Measurements from ENCODE around the gene USHBP1.
"Not testable (repeated sequence)": the region's sequence is repeated elsewhere in the genome, so short reads cannot be mapped to it uniquely, and the experiment has no call there.

The USHBP1 gene

DNA sequence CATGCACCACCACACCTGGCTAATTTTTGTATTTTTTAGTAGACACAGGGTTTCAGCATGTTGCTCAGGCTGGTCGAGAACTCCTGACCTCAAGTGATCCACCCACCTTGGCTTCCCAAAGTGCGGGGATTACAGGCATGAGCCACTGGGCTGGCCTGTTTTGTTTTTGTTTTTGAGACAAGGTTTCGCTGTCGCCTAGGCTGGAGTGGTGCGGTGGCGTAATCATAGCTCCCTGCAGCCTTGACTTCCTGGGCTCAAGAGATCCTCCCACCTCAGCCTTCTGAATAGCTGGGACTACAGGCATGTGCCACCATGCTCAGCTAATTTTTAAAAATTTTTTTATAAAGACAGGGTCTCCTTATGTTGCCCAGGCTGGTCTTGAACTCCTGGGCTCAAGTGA lies 31.0 kb upstream of the USHBP1 start:
- H3K4me3 ChIP-seq (ENCODE audit: low read depth, low read length) = not testable (repeated sequence)

DNA sequence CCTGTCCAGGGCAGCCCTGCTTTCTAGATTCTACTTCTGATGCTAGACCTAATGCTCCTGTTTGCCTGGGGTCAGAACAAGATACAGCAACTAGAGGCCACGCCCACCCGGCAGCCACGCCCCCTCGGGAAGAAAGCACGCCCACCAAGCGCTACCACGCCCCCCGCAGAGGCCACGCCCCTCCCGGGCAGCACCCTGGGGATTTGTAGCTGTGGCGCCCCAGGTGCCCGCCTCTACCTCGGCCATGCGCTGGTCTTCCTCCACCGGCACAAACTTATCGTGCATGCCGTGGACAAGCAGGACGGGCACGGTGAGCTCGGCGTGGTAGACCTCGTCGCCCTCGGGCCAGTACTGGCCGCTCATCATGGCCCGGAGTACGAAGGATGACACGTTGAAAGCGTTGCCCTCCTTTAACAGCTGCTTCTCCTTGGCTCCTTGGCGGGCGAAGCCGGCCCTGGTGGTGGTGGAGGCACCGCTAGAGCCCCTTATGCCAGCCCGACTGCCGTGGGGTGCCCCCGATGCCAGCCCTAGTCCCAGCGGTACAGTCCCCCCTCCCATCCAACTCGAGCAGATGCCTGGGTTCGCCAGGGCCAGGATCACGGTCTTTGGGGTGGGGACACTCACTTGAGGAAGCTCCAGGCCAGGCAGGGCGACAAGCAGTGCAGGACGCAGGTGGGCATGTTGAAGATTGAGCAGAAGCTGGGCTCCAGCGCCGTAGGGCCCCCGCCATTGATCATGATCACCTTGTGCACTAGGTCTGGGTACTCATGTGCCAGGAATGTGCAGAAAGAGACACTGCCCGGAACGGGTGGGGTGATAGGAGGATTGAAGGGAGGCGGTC lies 29.7 kb upstream of the USHBP1 start:
- no peak overlapping the region for H3K4me3 ChIP-seq (ENCODE audit: low read depth, low read length)

DNA sequence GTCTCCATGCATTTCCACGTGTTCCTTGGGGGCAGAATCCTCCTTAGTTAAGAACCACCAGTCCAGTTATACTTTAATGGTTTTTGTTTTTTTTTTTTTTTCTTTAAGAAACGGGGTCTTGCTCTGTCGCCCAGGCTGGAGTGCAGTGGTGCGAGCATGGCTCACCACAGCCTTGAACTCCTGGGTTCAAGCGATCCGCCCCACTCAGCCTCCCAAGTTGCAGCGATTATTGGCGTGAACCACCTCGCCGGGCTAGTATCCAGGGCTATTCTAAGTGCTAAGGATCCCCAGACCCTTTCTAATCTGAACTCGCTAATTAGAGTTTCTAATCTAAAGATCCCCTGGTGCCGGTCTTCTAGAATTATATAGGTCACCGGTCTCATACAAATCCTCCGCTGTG lies 29.1 kb upstream of the USHBP1 start:
- H3K4me3 ChIP-seq (ENCODE audit: low read depth, low read length) = no peak overlapping the region

DNA sequence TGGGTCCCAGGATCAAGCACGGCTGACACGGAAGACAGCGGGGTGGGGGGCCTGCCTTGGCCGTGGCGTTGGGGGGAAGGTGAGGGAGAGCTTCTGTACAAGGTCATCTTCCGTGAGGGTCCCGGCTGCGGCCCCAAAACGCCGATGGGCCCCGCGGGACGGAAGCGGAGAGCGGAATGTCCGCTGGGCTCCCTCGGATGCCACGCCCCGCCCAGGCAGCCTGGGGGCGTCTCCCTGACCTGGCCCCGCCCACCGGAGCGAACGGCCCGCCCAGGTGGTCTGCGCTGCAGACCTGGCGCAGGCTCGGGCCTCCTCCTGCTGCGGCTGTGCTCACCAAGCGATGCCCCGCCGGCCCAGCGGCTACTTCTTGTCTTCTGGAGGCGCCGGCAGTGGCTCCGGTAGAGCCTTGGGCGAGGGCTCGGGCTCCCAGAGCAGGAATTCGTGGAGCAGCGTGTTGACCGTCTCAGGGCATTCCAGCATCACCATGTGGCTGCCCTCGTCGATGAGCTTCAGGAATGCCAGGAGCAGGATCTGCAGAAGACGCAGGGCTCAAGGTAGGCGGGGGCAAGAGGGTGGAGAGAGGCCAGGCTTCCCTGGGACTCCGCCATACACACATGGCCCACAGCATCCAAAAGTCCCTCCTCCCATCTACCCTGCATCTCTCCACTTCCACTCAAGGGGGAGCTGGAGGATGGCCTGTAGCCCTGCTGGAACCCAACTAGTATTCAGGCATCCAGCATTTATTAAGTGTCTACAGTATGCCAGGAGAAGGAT lies 27.9 kb upstream of the USHBP1 start:
- peak overlapping the region; percentile 44 for H3K4me3 ChIP-seq (ENCODE audit: low read depth, low read length)

GRCh38 chr19:17289489-17289888 lies 24.9 kb upstream of the USHBP1 start:
- H3K4me3 ChIP-seq (ENCODE audit: low read depth, low read length) = no peak overlapping the region

DNA sequence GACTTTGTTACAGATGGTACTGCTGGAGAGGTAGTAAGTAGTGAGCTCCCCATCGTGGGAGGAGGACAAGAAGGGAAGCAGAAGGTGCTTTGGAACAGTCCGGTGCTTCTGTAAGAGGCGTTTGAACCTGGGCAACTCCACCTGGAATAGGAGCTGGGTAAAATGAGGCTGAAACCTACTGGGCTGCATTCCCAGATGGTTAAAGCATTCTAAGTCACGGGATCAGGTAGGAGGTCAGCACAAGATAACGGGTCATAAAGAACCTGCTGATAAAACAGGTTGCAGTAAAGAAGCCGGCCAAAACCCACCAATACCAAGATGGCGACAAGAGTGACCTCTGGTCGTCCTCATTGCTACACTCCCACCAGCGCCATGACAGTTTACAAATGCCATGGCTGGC lies 22.2 kb upstream of the USHBP1 start:
- no peak overlapping the region for H3K4me3 ChIP-seq (ENCODE audit: low read depth, low read length)

- no peak overlapping the region for H3K4me3 ChIP-seq (ENCODE audit: low read depth, low read length)
Measured at GRCh38 chr19:17286263-17286662, 21.7 kb upstream of the USHBP1 start.

- H3K4me3 ChIP-seq (ENCODE audit: low read depth, low read length) = no peak overlapping the region
Measured at GRCh38 chr19:17285415-17286135, 21.0 kb upstream of the USHBP1 start.

DNA sequence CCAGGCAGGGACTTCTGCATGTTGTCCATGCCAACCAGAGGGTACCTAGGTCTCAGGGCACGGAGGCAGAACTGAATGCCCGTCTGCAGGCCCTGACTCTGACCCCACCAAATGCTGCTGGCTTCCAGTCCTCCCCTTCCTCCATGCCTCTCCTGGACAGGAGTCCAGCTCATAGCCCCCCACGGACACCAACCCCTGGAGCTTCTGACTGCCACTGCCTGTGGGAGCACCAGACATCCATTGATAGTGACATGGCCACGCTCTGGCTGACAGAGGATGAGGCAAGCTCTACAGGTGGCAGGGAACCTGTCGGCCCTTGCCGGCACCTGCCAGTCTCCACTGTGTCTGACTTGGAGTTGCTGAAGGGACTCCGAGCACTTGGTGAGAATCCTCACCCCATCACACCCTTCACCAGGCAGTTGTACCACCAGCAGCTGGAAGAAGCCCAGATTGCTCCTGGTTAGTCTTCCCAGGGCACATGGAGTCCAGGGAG lies 19.0 kb upstream of the USHBP1 start:
- H3K4me3 ChIP-seq (ENCODE audit: low read depth, low read length) = no peak overlapping the region

- peak overlapping the region; percentile 13 for H3K4me3 ChIP-seq (ENCODE audit: low read depth, low read length)
Measured at GRCh38 chr19:17282488-17283125, 18.1 kb upstream of the USHBP1 start.

GRCh38 chr19:17281391-17282304 lies 17.1 kb upstream of the USHBP1 start, which contains the start of gene ANKLE1:
TSS of gene ANKLE1 (plus strand) at chr19:17281901. CDS start at chr19:17281921, 20 bp downstream.
- H3K4me3 ChIP-seq (ENCODE audit: low read depth, low read length) = peak within 1 kb of the TSS; percentile 13

DNA sequence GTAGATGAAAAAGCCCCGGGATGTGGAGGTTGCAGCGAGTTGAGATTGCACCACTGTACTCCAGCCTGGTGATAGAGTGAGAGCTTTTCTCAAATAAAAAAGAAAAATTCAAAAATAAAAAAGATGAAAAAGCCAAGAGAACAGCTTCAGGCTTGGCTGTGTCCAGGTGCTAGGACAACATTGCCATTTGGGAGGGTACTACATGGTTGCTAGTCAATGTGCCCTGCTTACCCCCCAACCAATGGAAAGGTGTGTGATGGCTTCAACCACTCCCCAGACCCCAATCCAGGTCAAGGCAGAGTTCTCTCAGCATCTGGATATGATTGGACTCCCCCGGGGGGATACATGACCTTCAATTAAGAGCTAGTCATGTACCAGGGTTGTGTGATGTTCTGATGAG lies 14.9 kb upstream of the USHBP1 start:
- no peak overlapping the region for H3K4me3 ChIP-seq (ENCODE audit: low read depth, low read length)

- H3K4me3 ChIP-seq (ENCODE audit: low read depth, low read length) = no peak overlapping the region
Measured at GRCh38 chr19:17275441-17276175, 11.1 kb upstream of the USHBP1 start.

GRCh38 chr19:17274892-17275291 lies 10.3 kb upstream of the USHBP1 start:
- H3K4me3 ChIP-seq (ENCODE audit: low read depth, low read length) = not testable (repeated sequence)

- H3K4me3 ChIP-seq (ENCODE audit: low read depth, low read length) = no peak overlapping the region
Measured at GRCh38 chr19:17268754-17269153, 4.2 kb upstream of the USHBP1 start.

GRCh38 chr19:17266975-17267788 lies 2.6 kb upstream of the USHBP1 start, which contains the start of gene BABAM1:
TSS of gene BABAM1 (plus strand) at chr19:17267443. CDS start at chr19:17268807, 1,364 bp downstream.
- peak within 1 kb of the TSS; percentile 82 for H3K4me3 ChIP-seq (ENCODE audit: low read depth, low read length)

DNA sequence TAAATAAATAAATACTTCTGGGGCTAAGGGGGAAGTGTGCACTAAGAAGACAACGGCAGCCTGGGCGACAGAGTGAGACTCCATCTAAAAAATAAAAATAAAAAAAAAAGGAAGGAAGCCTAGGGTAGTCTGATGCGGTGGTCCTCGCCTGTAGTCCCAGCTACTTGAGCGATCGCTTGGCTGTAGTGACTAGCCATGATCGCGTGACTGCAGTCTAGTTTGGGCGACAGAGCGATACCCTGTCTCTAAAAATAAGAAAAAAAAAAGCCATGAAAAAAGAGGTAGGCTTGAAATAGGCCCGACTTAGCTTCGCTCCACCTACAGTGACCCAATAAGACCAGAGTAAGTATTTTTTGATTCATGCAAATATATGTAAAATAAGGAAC lies 2.0 kb upstream of the USHBP1 start:
- H3K4me3 ChIP-seq (ENCODE audit: low read depth, low read length) = no peak overlapping the region

GRCh38 chr19:17266026-17266425 lies 1.5 kb upstream of the USHBP1 start:
- H3K4me3 ChIP-seq (ENCODE audit: low read depth, low read length) = no peak overlapping the region
